Liver (tissue), 9 donors: ENCODE data around the gene DAB1. TPM values are rescaled to one million over a fixed set of nuclear protein-coding genes. Genes with fewer than 3 reads are reported as not detected.

Experiments used
- DNase-seq: peaks from one replicate; pipeline ENCODE4 v3.0.0-alpha.2; 2017; ENCODE audit warnings: low spot score
- H3K27ac ChIP-seq, 2 donors: one replicate each; pipeline ENCODE4 v1.7.0; 2013; ENCODE audit warnings: inconsistent platforms in 2 of 2, low read length in 2 of 2, control low read depth in 1 of 2, low read depth in 1 of 2, mild to moderate bottlenecking in 1 of 2
- H3K27me3 ChIP-seq, 4 donors: one replicate each; pipeline versions ENCODE4 v1.6.1 to v1.7.0; 2013; ENCODE audit warnings: low read length in 3 of 4, inconsistent platforms in 1 of 4, mild to moderate bottlenecking in 1 of 4, moderate library complexity in 1 of 4; ENCODE audit not compliant: control insufficient read depth in 4 of 4, insufficient read depth in 4 of 4
- H3K36me3 ChIP-seq, 4 donors: one replicate each; pipeline versions ENCODE4 v1.6.1 to v1.7.0; 2013; ENCODE audit warnings: low read length in 3 of 4, mild to moderate bottlenecking in 3 of 4, low read depth in 1 of 4, moderate library complexity in 1 of 4; ENCODE audit not compliant: control insufficient read depth in 4 of 4, insufficient read depth in 3 of 4
- H3K4me1 ChIP-seq, 4 donors: one replicate each; pipeline versions ENCODE4 v1.6.1 to v1.7.0; 2013; ENCODE audit warnings: low read length in 3 of 4, mild to moderate bottlenecking in 3 of 4, moderate library complexity in 1 of 4; ENCODE audit not compliant: control insufficient read depth in 4 of 4, insufficient read depth in 4 of 4
- H3K4me3 ChIP-seq, 3 donors: one replicate each; pipeline versions ENCODE4 v1.6.1 to v1.7.0; 2013; ENCODE audit warnings: low read length in 3 of 3, control low read depth in 1 of 3, low read depth in 1 of 3, mild to moderate bottlenecking in 1 of 3
- H3K9ac ChIP-seq, 2 donors: one replicate each; pipeline ENCODE4 v1.7.0; 2013; ENCODE audit warnings: low read length in 2 of 2, mild to moderate bottlenecking in 2 of 2, moderate library complexity in 2 of 2, control low read depth in 1 of 2, low read depth in 1 of 2
- H3K9me3 ChIP-seq, 4 donors: one replicate each; pipeline versions ENCODE4 v1.6.1 to v1.7.0; 2013; ENCODE audit warnings: low read length in 3 of 4; ENCODE audit not compliant: control insufficient read depth in 4 of 4
- ATF3 ChIP-seq: IDR thresholded peaks from 2 replicates; pipeline ENCODE4 v1.6.1; 2016; ENCODE audit warnings: antibody characterized with exemption
- CTCF ChIP-seq: fragments of 150-350 bp; IDR thresholded peaks from 2 replicates; pipeline ENCODE4 v1.5.1; 2017; ENCODE audit warnings: improper control_type of control experiment, low read depth, low read length; ENCODE audit not compliant: missing input control
- EGR1 ChIP-seq, 2 donors: IDR thresholded peaks; 2 replicates each; pipeline ENCODE4 v1.6.1; 2016 to 2018; ENCODE audit warnings: antibody characterized with exemption in 2 of 2, low read depth in 2 of 2
- FOXA1 ChIP-seq: IDR thresholded peaks from 2 replicates; pipeline ENCODE4 v1.6.1; 2016; ENCODE audit warnings: antibody characterized with exemption
- FOXA2 ChIP-seq: IDR thresholded peaks from 2 replicates; pipeline ENCODE4 v1.6.1; 2016; ENCODE audit warnings: antibody characterized with exemption
- GABPA ChIP-seq, 2 donors: IDR thresholded peaks in 1 of 2; conservative IDR thresholded peaks in 1 of 2; 2 replicates each; pipeline ENCODE4 v1.6.1; 2016; ENCODE audit warnings: antibody characterized with exemption in 2 of 2, mild to moderate bottlenecking in 1 of 2, moderate library complexity in 1 of 2
- HNF4A ChIP-seq, 2 donors: conservative IDR thresholded peaks; 2 replicates each; pipeline ENCODE4 v1.6.1; 2016; ENCODE audit warnings: antibody characterized with exemption in 2 of 2, mild to moderate bottlenecking in 2 of 2
- JUND ChIP-seq, 2 donors: IDR thresholded peaks; 2 replicates each; pipeline ENCODE4 v1.6.1; 2016; ENCODE audit warnings: antibody characterized with exemption in 2 of 2
- MAX ChIP-seq: IDR thresholded peaks from 2 replicates; pipeline ENCODE4 v1.6.1; 2016; ENCODE audit warnings: antibody characterized with exemption
- NR2F2 ChIP-seq: IDR thresholded peaks from 2 replicates; pipeline ENCODE4 v1.6.1; 2016; ENCODE audit warnings: antibody characterized with exemption
- RAD21 ChIP-seq, 2 donors: IDR thresholded peaks; 2 replicates each; pipeline ENCODE4 v1.6.1; 2016; ENCODE audit warnings: antibody characterized with exemption in 2 of 2, mild to moderate bottlenecking in 2 of 2
- REST ChIP-seq: IDR thresholded peaks from 2 replicates; pipeline ENCODE4 v1.6.1; 2016; ENCODE audit warnings: antibody characterized with exemption, mild to moderate bottlenecking
- SP1 ChIP-seq: IDR thresholded peaks from 2 replicates; pipeline ENCODE4 v1.6.1; 2018; ENCODE audit warnings: antibody characterized with exemption, mild to moderate bottlenecking
- TAF1 ChIP-seq: conservative IDR thresholded peaks from 2 replicates; pipeline ENCODE4 v1.6.1; 2016; ENCODE audit warnings: antibody characterized with exemption, mild to moderate bottlenecking
- YY1 ChIP-seq: IDR thresholded peaks from 2 replicates; pipeline ENCODE4 v1.6.1; 2016; ENCODE audit warnings: antibody characterized with exemption, mild to moderate bottlenecking
- ZBTB33 ChIP-seq: IDR thresholded peaks from 2 replicates; pipeline ENCODE4 v1.6.1; 2016; ENCODE audit warnings: antibody characterized with exemption
- WGBS: extraction: QIAGEN DNeasy Blood & Tissue Kit; methylation state at CpG from one replicate; pipeline ENCODE4 v1.1.7; 2013; 5-methylcytosine and 5-hydroxymethylcytosine counted together
- polyA plus RNA-seq, 2 donors: library from polyadenylated mRNA; stranded (reverse) in 1 of 2; unstranded in 1 of 2; fragments of 200-250 nt in 1 of 2; fragments of >200 nt in 1 of 2; fragmentation: Nextera tagmentation in 1 of 2; extraction: Ambion mirVana in 1 of 2; gene quantifications; one replicate each; pipeline versions ENCODE4 v1.2.1 to v1.2.3, GENCODE V29; 2013 to 2015
- total RNA-seq, 2 donors: library from RNA; depleted of rRNA; stranded (reverse); fragments of >200 nt; gene quantifications; one replicate each; pipeline ENCODE4 v1.2.3, GENCODE V29; 2014
- donor health status: healthy.
- donor health status: healthy.
- donor health status: healthy.
- donor health status: healthy.
- donor health status: healthy.

Gene DAB1
- total and polyA plus RNA-seq, 4 donors = 0.54 to 1.7 (median 1.2) TPM

- no peaks in the 10 kb centered on the region for H3K36me3 ChIP-seq
- H3K9me3 ChIP-seq = no peaks in the 10 kb centered on the region
- DNase-seq = no peak
- peaks cover 3 to 26% (median 6%) of the 10 kb centered on the region in 4 donors for H3K4me1 ChIP-seq
- no peaks in the 10 kb centered on the region for H3K27me3 ChIP-seq
- no peak overlapping the region for H3K9ac ChIP-seq
- no peak overlapping the region for H3K27ac ChIP-seq
- TF ChIP-seq FOXA2 = no peak
- TF ChIP-seq MAX = no peak
- TF ChIP-seq TAF1 = no peak
- no peak for TF ChIP-seq GABPA (IDR thresholded peaks at IDR 0.05 in 1 of 2, conservative IDR thresholded peaks at IDR 0.05 in 1 of 2)
- TF ChIP-seq YY1 = no peak
- no peak for TF ChIP-seq ATF3
- no peak for TF ChIP-seq REST
- no peak for TF ChIP-seq ZBTB33
- TF ChIP-seq FOXA1 = no peak
- TF ChIP-seq SP1 = no peak
- TF ChIP-seq NR2F2 = no peak
- TF ChIP-seq HNF4A (conservative IDR thresholded peaks at IDR 0.05) = no peak
- no peak for TF ChIP-seq CTCF
- TF ChIP-seq JUND (IDR thresholded peaks at IDR 0.05) = no peak
- no peak for TF ChIP-seq RAD21 (IDR thresholded peaks at IDR 0.05)
- no peak for TF ChIP-seq EGR1 (IDR thresholded peaks at IDR 0.05; ENCODE audit: low read depth in 2 of 2)
- H3K4me3 ChIP-seq = no peak overlapping the region
- WGBS = 88% methylated on average over 4 of the region's 4 CpGs
Observed at GRCh38 chr1:57036641-57037579, 386.9 kb downstream of the DAB1 start.
